Gastrocnemius medialis (tissue), 4 donors: ENCODE results near the gene PAPLN. TPM values are rescaled to one million over a fixed set of nuclear protein-coding genes. Genes with fewer than 3 reads are reported as not detected.

Source experiments
- ATAC-seq, 2 donors: fragments of 150-250 bp; one replicate each; pipeline ENCODE4 v1.9.1; 2016
- DNase-seq, 2 donors: peaks; one replicate each; pipeline ENCODE4 v3.0.0-alpha.2; 2019
- H3K27ac ChIP-seq, 4 donors: fragments of 200-600 bp; sonication (generic); 1 replicate in 1 of 4; 2 replicates in 3 of 4; pipeline ENCODE4 v1.5.1; 2016 to 2018; ENCODE audit warnings: mild to moderate bottlenecking in 2 of 4, moderate library complexity in 1 of 4
- H3K27me3 ChIP-seq, 3 donors: fragments of 200-600 bp; sonication (generic) in 2 of 3; 1 replicate in 1 of 3; 2 replicates in 2 of 3; pipeline versions ENCODE4 v1.5.1 to v1.6.0; 2016 to 2019; ENCODE audit warnings: mild to moderate bottlenecking in 1 of 3, moderate library complexity in 1 of 3
- H3K36me3 ChIP-seq, 2 donors: fragments of 200-600 bp; sonication (generic) in 1 of 2; one replicate each; pipeline ENCODE4 v1.5.1; 2017 to 2018
- H3K4me1 ChIP-seq, 2 donors: fragments of 200-600 bp; sonication (generic) in 1 of 2; one replicate each; pipeline ENCODE4 v1.5.1; 2016 to 2017; ENCODE audit warnings: mild to moderate bottlenecking in 2 of 2
- H3K4me3 ChIP-seq, 4 donors: fragments of 200-600 bp; sonication (generic) in 3 of 4; 1 replicate in 1 of 4; 2 replicates in 3 of 4; pipeline ENCODE4 v1.5.1; 2016 to 2019; ENCODE audit warnings: mild to moderate bottlenecking in 2 of 4
- H3K9me3 ChIP-seq, 3 donors: fragments of 200-600 bp; sonication (generic) in 2 of 3; 1 replicate in 1 of 3; 2 replicates in 2 of 3; pipeline ENCODE4 v1.5.1; 2016 to 2019
- POLR2A ChIP-seq, 2 donors: fragments of 450-650 bp; IDR thresholded peaks; one replicate each; pipeline ENCODE4 v1.6.1; 2017; ENCODE audit warnings: antibody characterized with exemption in 2 of 2, mild to moderate bottlenecking in 2 of 2, moderate library complexity in 2 of 2
- in situ Hi-C, 4 donors: fragments of 200-750 bp; cut with MboI; loops; one replicate each; pipeline versions ENCODE4 v1.15.0 to v1.8.0; 2017; ENCODE audit warnings: low sequenced_read_pairs in 4 of 4
- intact Hi-C: fragments of 100-400 bp; cut with DNase I; formaldehyde crosslinking; loops from one replicate; pipeline ENCODE4 v1.15.1; 2023; ENCODE audit warnings: low total_unique reads
- total RNA-seq, 4 donors: library from RNA; depleted of rRNA; stranded (reverse); fragments of >200 nt; gene quantifications; one replicate each; pipeline versions ENCODE4 v1.1.0 to v1.2.3, GENCODE V29; 2016
- TF ChIP-seq, protein P1 (sequence below), 5 experiments: fragments of 450-650 bp in 3 of 5; fragments of 200-600 bp in 2 of 5; sonication (generic) in 2 of 5; IDR thresholded peaks in 4 of 5; conservative IDR thresholded peaks in 1 of 5; 1 replicate in 4 of 5; 2 replicates in 1 of 5; pipeline ENCODE4 v1.5.1; 2016 to 2019; ENCODE audit warnings: antibody characterized with exemption in 5 of 5, mild to moderate bottlenecking in 3 of 5, moderate library complexity in 3 of 5

Gene PAPLN
- total RNA-seq, 4 donors from 2014 or later, result 1.9 to 5.0 (median 2.5) TPM

DNA sequence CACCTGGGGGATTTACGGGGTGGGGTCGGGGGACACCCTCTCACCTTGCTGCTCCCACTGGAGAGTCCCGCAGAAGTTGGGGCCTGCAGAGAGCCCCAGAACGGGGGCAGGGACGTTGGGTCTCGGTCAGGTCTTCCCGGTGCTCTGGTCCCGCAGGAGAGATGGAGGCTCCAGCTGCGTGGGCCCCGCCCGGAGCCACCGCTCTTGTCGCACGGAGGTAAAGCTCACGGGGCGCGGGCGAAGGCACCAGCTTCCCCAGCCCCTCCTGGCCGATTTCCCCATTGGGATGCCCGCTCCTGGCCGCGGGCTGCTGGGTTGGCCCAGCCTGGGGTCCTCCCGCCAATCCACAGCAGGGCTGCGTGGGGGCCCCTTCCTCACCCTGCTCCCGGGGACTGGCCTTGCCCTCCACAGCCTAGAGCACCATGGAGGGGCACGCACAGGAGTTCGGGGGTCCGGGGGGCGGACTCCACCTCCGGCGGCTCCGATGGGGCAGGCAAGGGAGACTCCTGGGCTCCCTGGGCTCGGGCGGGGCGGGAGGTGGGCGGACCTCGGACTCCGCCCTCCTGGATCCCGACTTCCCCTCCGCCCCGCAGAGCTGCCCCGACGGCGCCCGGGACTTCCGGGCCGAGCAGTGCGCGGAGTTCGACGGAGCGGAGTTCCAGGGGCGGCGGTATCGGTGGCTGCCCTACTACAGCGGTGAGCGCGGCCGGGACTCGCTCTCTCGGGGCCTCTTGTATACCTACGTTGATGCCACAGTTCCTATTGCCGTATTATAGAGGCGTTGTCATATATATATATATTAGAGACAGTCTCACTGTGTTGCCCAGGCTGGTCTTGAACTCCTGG lies 8.4 kb downstream of the PAPLN start:
- H3K27ac ChIP-seq, result no peak overlapping the region
- no peaks in the 10 kb centered on the region for H3K36me3 ChIP-seq
- peaks cover 0 to 5% of the 10 kb centered on the region in 2 donors for H3K4me1 ChIP-seq
- peak overlapping the region; percentile 41 to 54 (median 52) for H3K4me3 ChIP-seq
- in situ Hi-C loops (no loop called here), intact Hi-C loops (no loop called here)
- TF ChIP-seq POLR2A (IDR thresholded peaks at IDR 0.05), result no peak
- TF ChIP-seq, protein P1, sequence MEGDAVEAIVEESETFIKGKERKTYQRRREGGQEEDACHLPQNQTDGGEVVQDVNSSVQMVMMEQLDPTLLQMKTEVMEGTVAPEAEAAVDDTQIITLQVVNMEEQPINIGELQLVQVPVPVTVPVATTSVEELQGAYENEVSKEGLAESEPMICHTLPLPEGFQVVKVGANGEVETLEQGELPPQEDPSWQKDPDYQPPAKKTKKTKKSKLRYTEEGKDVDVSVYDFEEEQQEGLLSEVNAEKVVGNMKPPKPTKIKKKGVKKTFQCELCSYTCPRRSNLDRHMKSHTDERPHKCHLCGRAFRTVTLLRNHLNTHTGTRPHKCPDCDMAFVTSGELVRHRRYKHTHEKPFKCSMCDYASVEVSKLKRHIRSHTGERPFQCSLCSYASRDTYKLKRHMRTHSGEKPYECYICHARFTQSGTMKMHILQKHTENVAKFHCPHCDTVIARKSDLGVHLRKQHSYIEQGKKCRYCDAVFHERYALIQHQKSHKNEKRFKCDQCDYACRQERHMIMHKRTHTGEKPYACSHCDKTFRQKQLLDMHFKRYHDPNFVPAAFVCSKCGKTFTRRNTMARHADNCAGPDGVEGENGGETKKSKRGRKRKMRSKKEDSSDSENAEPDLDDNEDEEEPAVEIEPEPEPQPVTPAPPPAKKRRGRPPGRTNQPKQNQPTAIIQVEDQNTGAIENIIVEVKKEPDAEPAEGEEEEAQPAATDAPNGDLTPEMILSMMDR (IDR thresholded peaks at IDR 0.05 in 4 of 5, conservative IDR thresholded peaks at IDR 0.05 in 1 of 5), result no peak
- ATAC-seq, result peak in 1 of 2 donors; percentile 55
- no peaks in the 10 kb centered on the region for H3K9me3 ChIP-seq
- H3K27me3 ChIP-seq, result peaks cover 20 to 25% (median 23%) of the 10 kb centered on the region in 3 donors
- no peak for DNase-seq

DNA sequence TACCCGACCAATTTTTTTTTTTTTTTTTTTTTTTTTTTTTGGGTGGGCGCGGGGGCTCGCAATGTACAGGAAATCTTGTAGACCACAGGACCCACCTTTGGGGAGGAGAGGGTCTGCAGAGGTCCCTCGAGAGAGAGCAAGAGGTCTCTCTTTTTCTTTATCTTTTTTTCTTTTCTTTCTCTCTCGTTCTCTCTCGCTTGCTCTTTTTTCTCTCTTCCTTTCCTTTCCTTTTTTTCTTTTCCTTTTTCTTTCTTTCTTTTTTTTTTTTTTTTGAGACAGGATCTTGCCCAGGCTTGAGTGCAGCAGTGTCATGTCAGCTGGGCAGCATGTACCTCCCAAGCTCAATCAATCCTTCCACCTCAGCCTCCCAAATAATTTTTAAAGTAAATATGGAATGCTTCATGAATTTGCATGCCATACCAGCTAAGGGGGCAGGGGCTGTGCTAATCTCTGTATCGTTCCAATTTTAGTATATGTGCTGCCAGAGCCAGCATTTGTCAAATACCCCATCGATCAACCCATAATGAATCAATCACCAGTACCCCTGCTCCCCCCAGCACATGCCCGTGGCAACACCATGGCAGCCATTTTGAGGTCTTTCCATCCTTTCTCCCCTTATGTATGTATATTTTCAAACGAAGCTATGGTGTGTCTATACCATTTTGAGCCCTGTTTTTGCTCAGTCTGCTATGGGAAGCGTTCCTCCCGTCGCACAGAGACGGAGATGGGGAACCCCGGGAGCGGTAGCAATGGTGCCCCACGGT lies 9.3 kb downstream of the PAPLN start:
- ATAC-seq (no peak), DNase-seq (no peak)
- intact Hi-C loops (no loop called here), in situ Hi-C loops (no loop called here)
- no peak overlapping the region for H3K27ac ChIP-seq
- H3K36me3 ChIP-seq, result no peaks in the 10 kb centered on the region
- peaks cover 0 to 5% of the 10 kb centered on the region in 2 donors for H3K4me1 ChIP-seq
- H3K9me3 ChIP-seq, result no peaks in the 10 kb centered on the region
- H3K4me3 ChIP-seq, result peak overlapping the region; percentile 41 to 54 (median 52)
- no peak for TF ChIP-seq POLR2A (IDR thresholded peaks at IDR 0.05)
- TF ChIP-seq, protein P1 (IDR thresholded peaks at IDR 0.05 in 4 of 5, conservative IDR thresholded peaks at IDR 0.05 in 1 of 5), result no peak
- peaks cover 15 to 25% (median 22%) of the 10 kb centered on the region in 3 donors for H3K27me3 ChIP-seq

DNA sequence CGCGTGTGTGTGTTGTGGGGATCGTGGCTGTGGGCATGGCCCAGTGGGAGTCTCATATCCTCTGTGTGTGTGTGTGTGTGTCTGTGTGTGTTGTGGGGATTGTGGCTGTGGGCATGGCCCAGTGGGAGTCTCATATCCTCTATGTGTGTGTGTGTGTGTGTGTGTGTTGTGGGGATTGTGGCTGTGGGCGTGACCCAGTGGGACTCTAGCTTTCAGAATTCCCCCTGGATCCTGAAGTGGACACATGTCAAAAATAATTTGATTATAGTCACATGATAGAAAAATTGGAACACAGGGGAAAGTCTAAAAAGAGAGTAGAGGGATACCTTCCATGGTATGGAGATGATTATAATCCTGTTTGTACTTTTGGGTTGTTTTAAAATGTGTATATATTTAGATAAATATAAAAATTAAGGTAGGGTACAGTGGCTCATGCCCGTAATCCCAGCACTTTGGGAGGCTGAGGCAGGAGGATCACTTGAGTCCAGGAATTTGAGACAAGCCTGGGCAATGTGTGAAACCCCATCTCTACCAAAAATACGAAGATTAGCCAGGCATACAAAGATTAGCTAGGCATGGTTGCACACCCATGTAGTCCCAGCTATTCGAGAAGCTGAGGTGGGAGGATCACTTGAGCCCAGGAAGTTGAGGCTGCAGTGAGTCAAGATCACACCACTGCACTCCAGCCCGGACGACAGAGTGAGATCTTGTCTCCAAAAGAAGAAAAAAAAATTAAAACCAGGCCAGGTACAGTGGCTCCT lies 11.0 kb downstream of the PAPLN start:
- in situ Hi-C loops (no loop called here), intact Hi-C loops (no loop called here)
- Histone ChIP-seq H3K27ac (no peak overlapping the region), H3K4me1 (peaks cover 0 to 5% of the 10 kb centered on the region in 2 donors), H3K27me3 (peaks cover 15 to 25% (median 22%) of the 10 kb centered on the region in 3 donors), H3K4me3 (no peak overlapping the region), H3K9me3 (no peaks in the 10 kb centered on the region), H3K36me3 (no peaks in the 10 kb centered on the region)
- no peak for ATAC-seq
- no peak for TF ChIP-seq POLR2A (IDR thresholded peaks at IDR 0.05)
- TF ChIP-seq, protein P1 (IDR thresholded peaks at IDR 0.05 in 4 of 5, conservative IDR thresholded peaks at IDR 0.05 in 1 of 5), result no peak
- DNase-seq, result no peak

DNA sequence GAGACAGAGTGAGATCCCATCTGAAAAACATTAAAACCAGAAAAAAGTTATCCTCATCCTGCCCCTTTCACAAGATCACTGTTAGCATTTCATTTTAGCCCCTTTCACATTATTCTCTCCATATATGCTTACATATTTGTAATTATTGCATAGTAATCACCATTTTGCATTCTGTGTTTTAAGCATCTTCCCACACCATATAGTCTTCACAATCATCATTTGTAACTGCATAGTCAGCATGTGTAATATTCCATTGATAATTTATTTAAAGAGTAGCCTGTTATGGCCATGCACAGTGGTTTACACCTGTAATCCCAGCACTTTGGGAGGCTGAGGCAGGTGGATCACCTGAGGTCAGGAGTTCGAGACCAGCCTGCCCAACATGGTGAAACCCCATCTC lies 11.8 kb downstream of the PAPLN start:
- H3K27me3 ChIP-seq, result peaks cover 15 to 25% (median 22%) of the 10 kb centered on the region in 3 donors
- H3K9me3 ChIP-seq, result no peaks in the 10 kb centered on the region
- in situ Hi-C loops (no loop called here), intact Hi-C loops (no loop called here)
- peaks cover 0 to 5% of the 10 kb centered on the region in 2 donors for H3K4me1 ChIP-seq
- TF ChIP-seq, protein P1 (IDR thresholded peaks at IDR 0.05 in 4 of 5, conservative IDR thresholded peaks at IDR 0.05 in 1 of 5), result no peak
- no peak for TF ChIP-seq POLR2A (IDR thresholded peaks at IDR 0.05)
- no peak overlapping the region for H3K27ac ChIP-seq
- DNase-seq (no peak), ATAC-seq (no peak)
- no peaks in the 10 kb centered on the region for H3K36me3 ChIP-seq
- no peak overlapping the region for H3K4me3 ChIP-seq
